Germinal center (tissue), 1 donor: ENCODE data around the gene PRIMPOL.
"Not testable (repeated sequence)": the region's sequence is repeated elsewhere in the genome, so short reads cannot be mapped to it uniquely, and the experiment has no call there.

Source experiments
- DNase-seq: peaks from one replicate; pipeline ENCODE4 v3.0.0; 2012; ENCODE audit warnings: mixed read lengths, low spot score

PRIMPOL gene

DNA sequence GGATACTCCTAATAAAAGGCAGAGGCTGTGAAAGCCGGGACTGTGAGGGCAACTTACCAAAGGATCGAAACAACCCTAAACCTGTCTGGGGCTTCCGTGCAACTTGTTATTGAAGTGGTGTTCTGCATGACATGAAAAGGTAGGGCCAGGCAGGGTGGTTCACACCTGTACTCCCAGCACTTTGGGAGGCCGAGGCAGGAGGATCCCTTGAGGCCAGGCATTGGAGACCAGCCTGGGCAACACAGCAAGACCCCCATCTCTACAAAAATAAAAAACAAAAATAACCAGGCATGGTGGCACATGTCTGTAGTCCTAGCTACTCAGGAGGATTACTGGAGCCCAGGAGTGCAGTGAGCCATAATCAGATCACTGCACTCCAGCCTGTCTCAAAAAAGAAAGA is 12.6 kb upstream of the PRIMPOL start:
- no peak for DNase-seq

GRCh38 chr4:184641022-184641421 is 8.5 kb upstream of the PRIMPOL start:
- no peak for DNase-seq

- no peak for DNase-seq
These were observed 8.1 kb upstream of the PRIMPOL start for GRCh38 chr4:184641451-184641850.

DNA sequence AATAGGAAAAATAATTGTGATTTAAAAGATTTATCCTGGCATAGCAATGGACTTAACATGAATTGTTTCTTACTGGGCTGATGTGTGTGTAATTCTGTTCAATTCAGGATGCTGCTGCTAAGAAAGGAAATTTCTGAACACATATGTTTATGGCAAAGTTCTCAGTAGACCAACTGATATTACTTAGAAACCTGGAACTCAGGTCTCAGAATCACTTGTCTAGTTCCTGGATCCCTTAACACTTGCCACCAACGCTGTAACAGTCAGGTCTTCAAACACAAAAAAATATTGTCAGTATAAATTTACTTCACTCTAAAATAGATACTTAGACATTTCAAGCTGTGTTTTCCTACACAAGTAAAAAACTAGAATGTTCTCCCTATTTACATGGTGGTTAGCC is 5.8 kb upstream of the PRIMPOL start:
- no peak for DNase-seq

- no peak for DNase-seq
These were observed 4.8 kb upstream of the PRIMPOL start for GRCh38 chr4:184644553-184645307.

DNA sequence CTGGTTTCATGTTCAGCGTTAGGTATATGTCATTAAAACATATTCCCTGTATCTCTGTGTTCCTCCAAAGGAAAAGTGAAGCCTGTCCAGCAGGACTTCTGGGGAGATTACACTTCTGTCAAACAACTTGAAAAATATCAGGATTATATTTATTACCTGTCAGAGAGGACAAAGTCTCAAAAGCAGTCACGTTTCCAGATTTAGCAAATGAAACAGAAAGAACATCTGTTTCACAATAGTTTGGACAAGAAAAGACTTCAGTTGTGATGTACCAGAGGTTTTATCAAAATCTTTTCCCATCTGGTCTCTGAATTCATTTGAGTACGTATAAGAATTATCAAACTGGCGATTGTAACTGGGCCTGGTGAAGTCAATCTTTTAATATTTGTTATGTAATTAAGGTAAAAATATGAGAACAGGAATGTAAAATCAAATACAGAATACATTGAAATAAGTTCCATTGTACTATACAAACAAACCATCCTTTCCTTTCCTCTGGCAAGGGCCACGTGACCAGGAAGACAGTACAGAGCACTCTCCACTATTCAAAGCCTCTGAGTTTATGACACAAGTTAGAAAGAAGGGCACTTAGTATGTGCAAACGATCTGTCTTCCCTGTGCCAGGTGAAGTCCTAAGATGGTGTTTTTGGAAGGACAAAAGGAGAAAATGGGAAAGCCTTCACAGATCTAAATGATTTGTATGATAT is 3.5 kb upstream of the PRIMPOL start:
- no peak for DNase-seq

DNA sequence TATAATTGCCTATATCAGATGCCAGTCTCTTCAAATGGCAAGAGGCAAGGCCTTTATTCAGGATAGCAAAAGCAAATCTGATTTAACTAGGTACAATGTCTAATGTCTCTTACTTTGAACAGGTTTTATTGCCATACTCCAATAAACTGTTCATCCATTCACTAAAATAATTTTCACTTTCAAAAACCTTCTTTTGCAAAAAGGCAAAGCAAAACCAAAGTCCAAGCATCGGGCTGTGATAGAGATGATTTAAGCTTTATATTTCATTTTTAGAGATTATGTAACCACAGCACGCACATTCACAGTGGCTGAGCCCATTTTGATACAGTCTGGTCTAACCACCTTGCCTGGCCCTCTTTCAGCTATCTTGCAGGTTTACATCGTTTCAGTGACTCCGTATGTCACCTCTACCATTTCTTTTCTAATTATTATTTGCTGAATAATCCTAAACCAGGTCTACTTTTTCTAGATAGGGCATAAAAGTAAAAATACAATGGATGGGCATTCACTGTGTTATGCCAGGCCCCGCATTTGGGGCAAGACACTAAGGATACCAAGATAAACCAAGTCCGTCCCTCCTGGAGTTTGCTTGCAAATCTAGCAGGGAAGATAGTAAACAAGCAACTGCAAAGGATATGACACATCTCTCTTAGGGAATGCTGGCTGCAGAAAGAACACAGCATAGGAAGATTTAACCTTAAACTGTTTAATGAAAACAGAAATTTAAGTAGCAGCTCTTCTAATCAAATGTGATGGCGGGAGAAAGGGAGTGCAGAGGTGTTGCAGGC is 2.1 kb upstream of the PRIMPOL start:
- DNase-seq = no peak

- DNase-seq = no peak
These were observed 1.6 kb upstream of the PRIMPOL start for GRCh38 chr4:184648054-184648312.

GRCh38 chr4:184648313-184649025 is 1.1 kb upstream of the PRIMPOL start:
- DNase-seq = peak; percentile 18

DNA sequence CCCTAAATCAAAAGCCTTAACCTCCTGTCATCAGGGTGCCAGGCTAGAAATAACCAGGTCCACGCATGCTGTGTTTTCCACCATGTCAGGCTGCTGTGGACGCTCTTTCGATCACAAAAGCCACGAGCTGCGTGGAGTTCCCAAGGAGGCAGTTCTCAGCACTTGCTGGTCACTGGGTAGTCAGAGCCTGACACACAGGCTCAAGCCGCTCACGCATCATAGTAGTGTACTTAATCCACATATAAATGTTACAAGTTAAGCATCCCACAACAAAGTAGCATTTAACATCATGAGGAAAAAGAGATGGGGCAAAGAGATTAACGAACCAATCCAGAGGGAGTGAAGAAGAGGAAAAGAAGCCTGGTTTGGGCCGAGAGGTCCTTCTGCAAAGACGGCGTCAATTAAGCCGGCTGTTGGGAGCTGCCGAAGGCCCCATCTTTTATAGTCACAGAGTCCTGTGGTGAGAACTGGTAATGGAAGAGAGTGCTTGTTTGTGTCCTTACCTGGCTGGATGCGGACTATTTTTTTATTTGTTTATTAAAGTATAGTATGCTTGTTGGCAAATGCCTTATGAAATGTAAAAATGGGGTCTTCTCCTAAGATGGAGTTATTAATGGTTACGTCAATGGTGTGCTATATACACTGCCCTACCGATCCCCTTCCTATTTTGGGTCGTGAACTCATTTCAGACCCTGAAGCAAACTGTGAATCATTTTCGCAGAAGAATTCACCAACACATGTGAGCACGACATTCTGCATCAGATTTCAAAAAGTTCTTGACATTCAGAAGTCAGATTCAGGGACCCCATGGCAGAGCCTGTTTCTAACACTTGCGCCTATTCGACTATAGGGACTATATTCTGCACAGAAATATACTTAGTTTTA is 675 bp downstream of the PRIMPOL start:
- DNase-seq = no peak

DNA sequence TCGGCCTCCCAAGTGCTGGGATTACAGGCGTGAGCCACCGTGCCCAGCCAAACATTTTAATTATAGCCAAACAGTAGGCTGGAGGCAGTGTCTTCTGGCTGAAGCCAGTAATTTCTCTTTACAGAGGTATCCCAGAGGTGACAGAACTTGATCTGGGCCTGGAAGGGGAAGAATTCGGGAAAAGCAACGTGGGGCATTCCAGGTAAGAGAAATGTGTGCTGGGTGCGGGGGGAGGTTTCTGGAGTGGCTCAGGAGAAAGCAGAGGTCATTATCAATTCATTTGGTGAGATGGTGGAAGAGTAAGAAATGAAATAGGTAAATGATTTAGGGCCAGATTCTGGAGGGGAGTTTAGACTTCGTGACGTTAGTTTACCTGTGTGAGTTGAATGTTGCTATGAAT is 2.4 kb downstream of the PRIMPOL start:
- DNase-seq = no peak

DNA sequence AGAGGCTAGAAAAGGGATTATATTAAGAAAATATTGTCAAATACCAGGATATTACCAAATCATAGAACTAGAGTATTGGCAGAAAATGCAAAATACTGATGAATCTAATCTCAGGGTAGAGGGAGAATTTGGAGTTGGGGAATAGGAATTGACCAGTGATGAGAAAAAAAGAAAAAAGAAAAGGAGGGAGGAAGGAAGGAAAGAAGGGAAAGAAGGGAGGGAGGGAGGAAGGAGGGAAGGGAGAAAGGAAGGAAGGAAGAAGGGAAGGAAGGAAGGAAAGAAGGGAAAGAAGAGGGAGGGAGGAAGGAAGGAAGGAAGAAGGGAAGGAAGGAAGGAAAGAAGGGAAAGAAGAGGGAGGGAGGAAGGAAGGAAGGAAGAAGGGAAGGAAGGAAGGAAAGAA is 3.1 kb downstream of the PRIMPOL start:
- not testable (repeated sequence) for DNase-seq

- DNase-seq = no peak
These were observed 4.1 kb downstream of the PRIMPOL start for GRCh38 chr4:184653650-184654049.

DNA sequence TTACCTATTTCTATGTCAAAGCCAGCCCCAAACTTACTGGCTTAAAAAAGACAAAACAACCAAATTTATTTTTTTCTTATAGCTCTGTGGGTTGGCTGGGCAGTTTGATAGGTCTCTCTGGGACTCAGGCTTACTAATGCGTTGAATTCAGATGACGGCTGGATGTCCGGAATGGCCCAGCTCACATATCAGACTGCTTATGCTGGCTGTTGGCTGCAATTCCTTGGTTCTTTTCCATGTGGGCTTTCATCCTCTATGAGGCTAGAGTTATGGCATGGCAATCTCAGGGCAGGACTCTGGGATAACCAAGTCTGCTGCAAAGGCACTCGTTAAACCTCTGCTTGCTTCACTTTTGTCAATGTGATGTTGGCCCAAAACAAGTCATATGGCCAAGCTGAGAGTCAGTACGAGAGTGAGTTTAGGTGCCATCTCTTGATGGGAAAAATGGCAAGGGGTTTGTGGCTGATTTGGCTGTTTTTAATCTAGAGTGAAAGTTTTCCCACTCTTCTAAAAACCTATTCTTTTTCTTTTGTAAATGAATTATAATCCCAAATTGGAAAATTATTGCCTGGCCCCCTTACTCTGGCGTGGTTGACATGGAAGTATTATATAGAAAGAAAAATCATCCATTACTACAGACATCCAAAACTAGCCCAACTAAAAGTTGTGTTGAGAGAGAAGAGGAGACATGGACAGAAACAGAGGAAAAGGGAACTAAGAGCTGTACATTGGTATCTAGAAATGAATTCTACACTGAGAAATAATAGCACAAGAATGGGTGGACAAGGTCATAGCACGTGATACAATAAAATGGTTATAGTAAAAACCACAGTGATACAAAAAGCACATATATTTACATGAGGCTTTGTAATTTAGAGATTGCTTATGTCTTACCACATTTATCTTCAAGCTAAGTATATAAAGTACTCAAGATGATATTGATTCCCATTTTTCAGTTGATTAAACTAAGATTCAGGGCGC is 6.6 kb downstream of the PRIMPOL start:
- DNase-seq = no peak

DNA sequence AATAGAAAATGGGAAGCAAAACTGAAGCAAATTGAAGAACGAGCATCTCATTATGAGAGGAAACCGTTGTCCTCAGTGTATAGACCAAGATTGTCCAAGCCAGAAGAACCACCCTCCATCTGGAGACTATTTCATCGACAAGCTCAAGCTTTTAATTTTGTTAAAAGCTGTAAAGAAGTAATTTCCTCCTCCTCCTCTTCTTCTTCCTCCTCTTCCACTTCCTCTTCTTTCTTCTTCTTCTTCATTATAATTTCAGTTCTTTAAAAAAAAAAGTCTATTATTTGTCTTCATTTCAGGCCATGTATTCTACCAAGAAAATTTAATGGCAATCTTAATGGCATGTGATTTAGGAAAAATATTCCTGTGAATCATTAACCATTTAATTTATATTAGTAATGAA is 7.6 kb downstream of the PRIMPOL start:
- no peak for DNase-seq

DNA sequence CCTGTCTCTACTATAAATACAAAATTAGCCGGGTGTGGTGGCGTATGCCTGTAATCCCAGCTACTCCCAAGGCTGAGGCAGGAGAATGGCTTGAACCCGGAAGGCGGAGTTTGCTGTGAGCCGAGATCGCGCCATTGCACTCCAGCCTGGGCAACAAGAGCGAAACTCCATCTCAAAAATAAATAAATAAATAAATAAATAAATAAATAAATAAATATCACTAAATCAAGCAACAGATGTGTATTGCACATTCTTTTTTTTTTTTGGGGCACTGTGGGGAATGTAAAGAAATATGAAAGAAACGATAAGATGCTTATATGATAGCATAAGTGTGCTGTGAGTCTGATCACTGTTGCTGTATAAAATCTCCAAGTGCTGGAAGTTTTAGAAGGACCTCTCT is 8.3 kb downstream of the PRIMPOL start:
- not testable (repeated sequence) for DNase-seq

DNA sequence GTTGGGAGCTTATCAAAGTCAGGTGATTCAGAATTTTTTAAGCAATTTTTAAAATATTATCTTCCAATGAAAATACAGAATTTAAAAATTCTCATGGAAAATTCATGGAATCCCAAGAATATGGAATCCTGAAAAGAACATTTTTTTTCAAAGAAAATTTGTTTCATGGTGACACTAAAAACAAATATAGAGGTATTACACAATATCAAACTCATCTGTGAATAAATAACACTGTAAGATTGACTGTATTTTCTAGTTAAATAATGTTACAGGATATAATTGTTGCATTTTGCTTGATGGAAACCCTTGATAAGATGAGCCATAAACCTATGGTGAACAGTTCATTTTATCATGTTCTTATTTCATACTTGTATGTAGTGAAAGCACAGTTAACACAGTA is 11.4 kb downstream of the PRIMPOL start:
- DNase-seq = no peak

GRCh38 chr4:184662236-184662635 is 12.7 kb downstream of the PRIMPOL start:
- DNase-seq = no peak

GRCh38 chr4:184664445-184665210 is 15.1 kb downstream of the PRIMPOL start:
- no peak for DNase-seq

- DNase-seq = no peak
These were observed 17.1 kb downstream of the PRIMPOL start for GRCh38 chr4:184666670-184667069.
